ENCODE results near the gene AKAP6. TPM values are rescaled to one million over a fixed set of nuclear protein-coding genes. Genes with fewer than 3 reads are reported as not detected.
"Not testable (repeated sequence)": the region's sequence is repeated elsewhere in the genome, so short reads cannot be mapped to it uniquely, and the experiment has no call there.

AKAP6 gene
- total RNA-seq, 2 experiments from 2014 or later, result 0.83 to 1.7 TPM

DNA sequence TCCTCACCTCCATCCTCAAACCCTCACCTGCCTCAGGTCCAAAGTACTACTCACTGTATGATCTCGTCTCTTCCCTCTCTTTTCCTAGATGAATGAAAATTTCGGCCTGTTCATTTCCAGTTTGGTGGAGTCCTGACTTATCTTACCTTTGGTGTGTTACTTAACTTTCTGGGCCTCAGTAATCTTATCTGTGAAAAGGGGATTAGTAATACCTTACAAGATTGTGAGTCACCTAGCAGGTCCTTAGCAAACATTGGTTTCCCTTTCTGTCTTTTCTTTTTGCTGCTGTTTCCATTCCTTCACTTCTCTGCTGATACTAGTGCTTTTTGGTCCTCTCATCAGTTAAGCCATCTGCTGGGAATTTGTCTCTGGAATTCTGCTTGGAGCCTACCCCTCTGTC, 52.8 kb downstream of the AKAP6 start:
- ATAC-seq (no peak), DNase-seq (no peak)
- CTCF ChIA-PET, result interaction anchor here (1.5 to 1.7 kb wide), 2 partner anchors 8 to 123 kb away, joined by 6 to 9 read pairs; no protein-coding TSS in a partner anchor
- H3K27me3 Mint-ChIP-seq (ENCODE audit: low read depth), result no peaks in the 10 kb centered on the region
- H3K36me3 Mint-ChIP-seq (ENCODE audit: low read depth), result no peaks in the 10 kb centered on the region
- H3K27ac Mint-ChIP-seq, result no peak overlapping the region
- H3K9me3 Mint-ChIP-seq (ENCODE audit: insufficient read depth), result no peaks in the 10 kb centered on the region
- peaks cover 6% of the 10 kb centered on the region for H3K4me1 Mint-ChIP-seq (ENCODE audit: low read depth)
- POLR2A ChIA-PET, result no interaction called here
- H3K4me3 Mint-ChIP-seq, result no peak overlapping the region

DNA sequence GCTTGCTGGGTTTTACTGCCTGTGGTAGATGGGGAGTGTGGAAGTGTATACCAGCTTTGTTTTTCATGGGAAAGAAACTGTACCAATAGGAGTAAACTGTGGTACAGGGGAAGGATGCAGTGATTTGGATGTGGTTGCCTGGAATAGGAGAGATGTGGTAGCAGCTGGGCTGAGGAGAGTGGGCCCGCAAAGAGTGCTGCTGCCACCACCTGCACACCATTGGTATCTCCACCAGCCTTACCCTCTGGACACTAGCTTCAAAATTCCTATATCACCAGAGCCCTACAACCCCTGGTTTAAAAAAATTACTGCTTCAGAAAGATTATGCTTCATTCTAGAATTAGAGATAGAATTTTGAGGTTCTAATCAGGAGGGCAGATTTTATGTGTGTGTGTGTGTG, 53.6 kb downstream of the AKAP6 start:
- no peaks in the 10 kb centered on the region for H3K36me3 Mint-ChIP-seq (ENCODE audit: low read depth)
- H3K27ac Mint-ChIP-seq, result no peak overlapping the region
- H3K27me3 Mint-ChIP-seq (ENCODE audit: low read depth), result no peaks in the 10 kb centered on the region
- POLR2A ChIA-PET, result no interaction called here
- no peak overlapping the region for H3K4me3 Mint-ChIP-seq
- H3K4me1 Mint-ChIP-seq (ENCODE audit: low read depth), result peaks cover 6% of the 10 kb centered on the region
- ATAC-seq, result no peak
- CTCF ChIA-PET, result interaction anchor here (1.5 to 1.7 kb wide), 2 partner anchors 9 to 124 kb away, joined by 6 to 9 read pairs; no protein-coding TSS in a partner anchor
- no peaks in the 10 kb centered on the region for H3K9me3 Mint-ChIP-seq (ENCODE audit: insufficient read depth)
- DNase-seq, result no peak

DNA sequence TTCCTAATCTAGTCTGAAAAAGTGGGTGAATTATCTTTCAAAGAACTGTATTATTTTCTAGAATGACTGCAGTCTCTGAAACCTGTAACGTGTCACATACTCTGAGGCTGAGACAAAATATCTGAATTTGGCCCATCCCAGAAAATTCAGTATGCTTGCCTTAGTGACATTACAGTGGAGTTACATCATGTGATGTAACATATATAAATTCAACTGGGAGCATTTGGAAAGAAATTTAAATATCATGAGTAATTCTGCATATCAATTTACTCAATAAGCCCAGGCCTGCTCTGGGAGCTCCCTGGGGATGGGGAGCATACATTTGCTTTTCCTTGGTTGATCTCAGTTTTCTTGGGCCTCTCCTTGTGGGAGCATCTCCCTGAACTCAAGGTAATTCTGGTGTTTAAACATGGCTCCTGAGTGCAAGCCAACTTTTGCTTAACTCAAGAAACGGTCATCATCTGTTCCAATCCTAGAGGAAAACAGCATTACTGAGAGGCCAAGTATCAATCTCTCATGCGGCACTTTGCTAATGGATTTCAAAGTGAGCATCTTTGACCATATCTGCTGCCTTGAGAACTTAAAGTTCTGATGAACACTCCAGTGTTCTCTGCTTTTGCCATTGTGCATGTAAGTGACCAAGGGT, 54.4 kb downstream of the AKAP6 start:
- POLR2A ChIA-PET, result no interaction called here
- no peak for DNase-seq
- CTCF ChIA-PET, result interaction anchor here (1.5 to 1.7 kb wide), 2 partner anchors 10 to 125 kb away, joined by 6 to 9 read pairs; no protein-coding TSS in a partner anchor
- peaks cover 6% of the 10 kb centered on the region for H3K27me3 Mint-ChIP-seq (ENCODE audit: low read depth)
- H3K36me3 Mint-ChIP-seq (ENCODE audit: low read depth), result no peaks in the 10 kb centered on the region
- H3K4me3 Mint-ChIP-seq, result no peak overlapping the region
- no peak overlapping the region for H3K27ac Mint-ChIP-seq
- no peak for ATAC-seq
- H3K9me3 Mint-ChIP-seq (ENCODE audit: insufficient read depth), result peaks cover 3% of the 10 kb centered on the region
- peaks cover 6% of the 10 kb centered on the region for H3K4me1 Mint-ChIP-seq (ENCODE audit: low read depth)

DNA sequence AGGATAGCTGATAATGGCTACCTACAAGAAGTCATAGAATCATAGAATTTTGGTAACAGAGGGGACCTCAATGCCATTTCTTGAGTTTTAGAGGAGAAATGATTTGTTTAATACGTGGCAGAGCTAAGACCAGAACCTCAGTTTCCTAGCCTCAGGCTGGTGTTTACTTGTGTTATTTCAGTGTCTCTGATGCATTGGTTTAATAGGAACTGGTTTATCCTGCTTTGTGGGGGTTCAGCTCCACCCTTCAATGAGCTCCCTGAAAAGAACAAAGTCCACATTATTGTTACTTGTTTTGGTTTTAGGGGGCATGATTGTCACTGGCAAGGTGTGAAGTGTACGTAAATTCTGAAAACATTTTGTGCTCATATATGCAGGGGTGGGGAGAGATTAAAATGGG, 55.4 kb downstream of the AKAP6 start:
- peaks cover 3% of the 10 kb centered on the region for H3K4me1 Mint-ChIP-seq (ENCODE audit: low read depth)
- no peak overlapping the region for H3K4me3 Mint-ChIP-seq
- no peak for DNase-seq
- ChIA-PET POLR2A (no interaction called here), CTCF (no interaction called here)
- peaks cover 10% of the 10 kb centered on the region for H3K27me3 Mint-ChIP-seq (ENCODE audit: low read depth)
- H3K36me3 Mint-ChIP-seq (ENCODE audit: low read depth), result no peaks in the 10 kb centered on the region
- peaks cover 3% of the 10 kb centered on the region for H3K9me3 Mint-ChIP-seq (ENCODE audit: insufficient read depth)
- H3K27ac Mint-ChIP-seq, result no peak overlapping the region
- ATAC-seq, result no peak

DNA sequence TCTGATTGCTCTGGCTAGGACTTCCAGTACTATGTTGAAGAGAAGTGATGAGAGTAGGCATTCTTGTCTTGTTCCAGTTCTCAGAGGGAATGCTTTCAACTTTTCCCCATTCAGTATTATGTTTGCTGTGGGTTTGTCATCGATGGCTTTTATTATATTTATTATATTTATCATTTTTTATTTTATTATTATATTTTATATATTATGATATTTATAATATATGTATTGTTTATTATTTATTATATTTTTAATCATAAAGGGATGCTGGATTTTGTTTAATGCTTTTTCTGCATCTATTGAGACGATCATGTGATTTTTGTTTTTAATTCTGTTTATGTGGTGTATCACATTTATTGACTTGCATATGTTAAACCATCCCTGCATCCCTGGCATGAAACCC, 58.2 kb downstream of the AKAP6 start:
- H3K27ac Mint-ChIP-seq; DNase-seq; POLR2A ChIA-PET; H3K9me3 Mint-ChIP-seq (ENCODE audit: insufficient read depth); CTCF ChIA-PET; H3K4me3 Mint-ChIP-seq; ATAC-seq; H3K36me3 Mint-ChIP-seq (ENCODE audit: low read depth); H3K4me1 Mint-ChIP-seq (ENCODE audit: low read depth): not testable (repeated sequence)
- H3K27me3 Mint-ChIP-seq (ENCODE audit: low read depth), result peaks cover 12% of the 10 kb centered on the region

DNA sequence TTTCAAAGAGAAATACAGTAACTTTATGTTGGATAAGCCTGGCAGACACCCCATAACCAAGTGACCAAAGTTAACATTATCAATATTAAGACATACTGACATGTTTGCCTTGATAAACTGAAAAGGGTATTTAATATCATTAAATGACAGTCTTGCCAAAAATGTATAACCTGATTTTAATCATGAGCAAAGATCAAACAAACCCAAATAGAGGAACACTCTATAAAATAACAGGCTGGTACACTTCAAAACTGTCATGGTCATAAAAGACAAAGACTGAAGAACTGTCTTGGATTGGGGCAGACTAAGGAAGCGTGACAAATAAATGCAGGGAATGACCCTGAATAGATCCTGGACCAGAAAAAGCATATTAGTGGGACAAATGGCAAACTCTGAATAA, 64.0 kb downstream of the AKAP6 start:
- Mint-ChIP-seq H3K4me1 (ENCODE audit: low read depth) (no peaks in the 10 kb centered on the region), H3K9me3 (ENCODE audit: insufficient read depth) (peaks cover 3% of the 10 kb centered on the region), H3K4me3 (no peak overlapping the region), H3K36me3 (ENCODE audit: low read depth) (no peaks in the 10 kb centered on the region), H3K27ac (no peak overlapping the region), H3K27me3 (ENCODE audit: low read depth) (peaks cover 9% of the 10 kb centered on the region)
- ChIA-PET POLR2A (no interaction called here), CTCF (no interaction called here)
- ATAC-seq (no peak), DNase-seq (no peak)

DNA sequence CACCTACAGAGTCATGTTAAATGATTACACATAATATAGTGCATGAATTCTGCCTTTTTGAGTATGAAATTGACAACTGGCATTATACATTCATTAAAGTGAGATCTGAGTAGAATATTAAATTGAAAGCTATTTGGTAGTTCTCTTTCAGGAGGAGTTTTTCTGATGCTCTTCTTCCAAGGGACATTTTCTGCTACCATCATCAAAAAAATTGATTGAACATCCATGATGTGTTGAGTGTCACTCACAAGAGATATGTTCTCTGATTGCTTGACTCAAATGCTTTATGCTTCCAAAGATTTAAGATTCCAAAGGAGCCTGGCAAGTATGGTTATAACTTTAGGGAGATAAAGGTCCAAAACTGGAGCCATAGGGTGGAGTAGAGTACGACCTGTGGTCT, 64.9 kb downstream of the AKAP6 start:
- H3K27ac Mint-ChIP-seq, result no peak overlapping the region
- peaks cover 2% of the 10 kb centered on the region for H3K27me3 Mint-ChIP-seq (ENCODE audit: low read depth)
- no peak for DNase-seq
- no peaks in the 10 kb centered on the region for H3K4me1 Mint-ChIP-seq (ENCODE audit: low read depth)
- H3K36me3 Mint-ChIP-seq (ENCODE audit: low read depth), result no peaks in the 10 kb centered on the region
- H3K9me3 Mint-ChIP-seq (ENCODE audit: insufficient read depth), result no peaks in the 10 kb centered on the region
- CTCF ChIA-PET, result no interaction called here
- no peak overlapping the region for H3K4me3 Mint-ChIP-seq
- POLR2A ChIA-PET, result no interaction called here
- ATAC-seq, result no peak

DNA sequence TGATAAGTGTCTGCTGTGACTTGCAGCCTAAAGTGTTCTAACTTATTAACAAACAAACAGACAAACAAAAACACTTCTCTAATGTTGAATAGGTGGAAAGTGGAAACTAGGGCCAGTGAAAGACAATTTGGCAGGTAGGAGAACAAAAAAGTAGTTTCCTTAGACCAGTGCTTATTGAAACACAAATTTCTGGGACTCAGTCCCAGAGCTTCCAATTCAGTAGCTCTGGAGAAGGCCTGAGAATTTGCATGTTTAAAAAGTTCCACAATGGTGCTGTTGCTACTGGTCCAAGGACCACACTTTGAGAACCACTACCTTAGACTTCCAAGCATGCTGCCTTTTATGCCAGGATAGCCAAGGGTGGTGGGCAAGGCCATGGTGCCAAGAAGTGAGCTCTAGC, 67.8 kb downstream of the AKAP6 start:
- DNase-seq, result no peak
- CTCF ChIA-PET, result no interaction called here

DNA sequence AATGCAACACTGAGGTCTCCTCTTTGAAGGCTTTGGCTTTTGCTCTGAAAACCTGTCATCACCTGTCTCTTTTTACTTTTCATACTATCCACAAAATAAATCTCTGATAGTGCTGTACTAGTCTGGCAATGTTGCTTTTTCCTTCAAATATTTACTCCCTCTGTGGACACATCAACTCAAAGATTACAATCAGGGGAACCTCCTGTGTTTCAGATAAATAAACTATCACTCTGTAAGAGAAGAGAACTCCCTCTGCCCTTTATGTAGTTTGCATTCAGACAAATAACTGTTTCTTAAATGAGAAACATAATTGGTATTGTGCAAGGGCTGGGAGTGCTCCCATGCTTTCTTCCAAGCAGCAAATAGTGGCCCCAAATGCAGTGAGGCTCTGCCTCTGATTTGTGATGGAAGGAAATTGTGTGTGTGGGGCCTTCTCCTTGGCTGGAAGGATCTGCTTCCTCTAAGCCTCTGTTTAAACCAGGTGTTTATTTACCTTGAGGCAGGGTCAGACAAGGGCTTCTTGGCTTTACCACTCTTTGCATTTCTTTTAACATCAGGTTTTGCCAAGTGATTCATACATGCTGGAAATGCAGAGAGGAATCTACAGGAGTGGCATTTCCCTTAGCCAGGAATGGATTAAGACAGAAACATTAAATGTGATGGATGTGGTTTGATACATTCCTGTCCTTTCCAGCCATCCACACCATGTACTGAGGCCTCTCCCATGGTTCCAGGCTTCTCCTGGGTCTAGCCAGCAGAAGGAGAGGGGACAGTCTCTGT, 69.0 kb downstream of the AKAP6 start:
- CTCF ChIA-PET, result no interaction called here
- Mint-ChIP-seq H3K9me3 (ENCODE audit: insufficient read depth) (no peaks in the 10 kb centered on the region), H3K27ac (no peak overlapping the region)

More for the DNA sequence above, 67.8 kb downstream of the AKAP6 start:
- Mint-ChIP-seq H3K4me3 (no peak overlapping the region), H3K27me3 (ENCODE audit: low read depth) (no peaks in the 10 kb centered on the region), H3K27ac (no peak overlapping the region), H3K9me3 (ENCODE audit: insufficient read depth) (no peaks in the 10 kb centered on the region), H3K36me3 (ENCODE audit: low read depth) (no peaks in the 10 kb centered on the region), H3K4me1 (ENCODE audit: low read depth) (no peaks in the 10 kb centered on the region)
- ATAC-seq, result no peak
- POLR2A ChIA-PET, result no interaction called here

DNA sequence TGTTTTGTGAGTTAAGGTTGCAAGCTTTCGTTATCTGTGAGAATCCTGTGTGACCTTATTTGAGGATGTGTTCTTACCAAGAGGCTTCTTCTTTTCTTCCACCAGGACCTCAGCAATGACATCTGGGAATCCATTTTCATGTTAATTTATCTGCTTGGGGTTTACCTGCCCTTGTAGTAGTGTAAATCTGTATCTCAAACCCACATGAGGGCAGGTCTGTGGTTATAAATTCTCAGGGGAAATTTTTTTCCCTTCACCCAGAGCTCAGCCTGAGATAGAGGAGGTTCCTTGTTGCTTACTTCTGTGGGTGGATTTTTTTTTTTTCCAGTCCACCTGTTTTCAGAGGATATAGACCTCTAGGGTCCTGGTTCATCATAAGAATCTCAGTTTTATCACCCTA, 70.8 kb downstream of the AKAP6 start:
- ChIA-PET POLR2A (no interaction called here), CTCF (no interaction called here)
- no peaks in the 10 kb centered on the region for H3K36me3 Mint-ChIP-seq (ENCODE audit: low read depth)
- no peaks in the 10 kb centered on the region for H3K4me1 Mint-ChIP-seq (ENCODE audit: low read depth)
- ATAC-seq (no peak), DNase-seq (no peak)
- H3K27ac Mint-ChIP-seq, result no peak overlapping the region
- no peaks in the 10 kb centered on the region for H3K27me3 Mint-ChIP-seq (ENCODE audit: low read depth)
- H3K9me3 Mint-ChIP-seq (ENCODE audit: insufficient read depth), result no peaks in the 10 kb centered on the region
- H3K4me3 Mint-ChIP-seq, result no peak overlapping the region

More for the DNA sequence above, 69.0 kb downstream of the AKAP6 start:
- Mint-ChIP-seq H3K4me1 (ENCODE audit: low read depth) (no peaks in the 10 kb centered on the region), H3K4me3 (no peak overlapping the region), H3K36me3 (ENCODE audit: low read depth) (no peaks in the 10 kb centered on the region), H3K27me3 (ENCODE audit: low read depth) (no peaks in the 10 kb centered on the region)
- POLR2A ChIA-PET, result no interaction called here
- no peak for DNase-seq
- ATAC-seq, result no peak

DNA sequence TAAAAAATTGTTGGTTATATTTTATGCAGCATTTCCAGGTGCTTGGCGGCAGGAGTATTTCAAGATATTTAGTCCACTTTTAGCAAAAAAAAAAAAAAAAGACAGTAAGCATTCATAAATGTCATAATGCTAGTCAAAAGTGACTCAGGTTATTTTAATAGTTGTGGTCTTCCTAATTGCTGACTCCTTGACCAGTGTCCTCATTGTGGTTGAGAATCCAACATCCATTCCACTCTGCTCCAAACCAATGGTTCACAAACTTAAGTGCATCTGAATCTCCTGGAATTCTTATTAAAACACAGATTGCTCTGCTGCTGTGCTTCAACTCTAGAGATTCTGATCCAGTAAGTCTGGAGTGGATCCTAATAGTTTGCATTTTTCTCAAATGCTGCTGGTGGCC, 71.4 kb downstream of the AKAP6 start:
- no peaks in the 10 kb centered on the region for H3K9me3 Mint-ChIP-seq (ENCODE audit: insufficient read depth)
- POLR2A ChIA-PET, result no interaction called here
- no peak overlapping the region for H3K4me3 Mint-ChIP-seq
- no peaks in the 10 kb centered on the region for H3K36me3 Mint-ChIP-seq (ENCODE audit: low read depth)
- H3K27me3 Mint-ChIP-seq (ENCODE audit: low read depth), result no peaks in the 10 kb centered on the region
- no peak overlapping the region for H3K27ac Mint-ChIP-seq
- CTCF ChIA-PET, result no interaction called here
- ATAC-seq (no peak), DNase-seq (no peak)
- no peaks in the 10 kb centered on the region for H3K4me1 Mint-ChIP-seq (ENCODE audit: low read depth)

DNA sequence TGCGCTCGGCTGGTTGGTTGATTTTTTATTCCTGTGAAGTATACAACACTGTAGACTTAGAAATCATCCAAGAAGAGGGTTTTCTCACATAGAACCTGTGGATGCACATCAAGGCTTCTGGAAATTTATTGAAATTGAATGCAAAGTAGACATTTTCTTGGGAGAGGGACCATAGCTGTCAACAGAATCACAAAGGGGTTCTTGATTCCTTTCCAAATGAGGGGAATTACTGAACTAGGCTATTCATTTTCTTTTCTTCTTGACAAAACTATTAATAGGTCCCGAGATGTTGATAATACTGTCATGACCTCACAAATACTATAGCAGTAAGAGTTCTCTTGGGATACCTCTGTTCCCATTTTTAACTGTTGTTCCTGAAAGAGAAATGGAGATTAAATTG, 73.9 kb downstream of the AKAP6 start:
- CTCF ChIA-PET, result no interaction called here
- H3K27ac Mint-ChIP-seq, result no peak overlapping the region
- no peaks in the 10 kb centered on the region for H3K27me3 Mint-ChIP-seq (ENCODE audit: low read depth)
- DNase-seq (no peak), ATAC-seq (no peak)
- no peaks in the 10 kb centered on the region for H3K9me3 Mint-ChIP-seq (ENCODE audit: insufficient read depth)
- POLR2A ChIA-PET, result no interaction called here
- no peak overlapping the region for H3K4me3 Mint-ChIP-seq
- no peaks in the 10 kb centered on the region for H3K36me3 Mint-ChIP-seq (ENCODE audit: low read depth)
- H3K4me1 Mint-ChIP-seq (ENCODE audit: low read depth), result no peaks in the 10 kb centered on the region
